Gastroesophageal sphincter (tissue), 3 donors: ENCODE results near the gene TMEM167B.

Experiments
- CTCF ChIP-seq, 4 experiments: fragments of 200-600 bp in 2 of 4; fragments of 450-650 bp in 2 of 4; sonication (generic) in 1 of 4; IDR thresholded peaks; one replicate each; pipeline ENCODE4 v1.5.1; 2017 to 2019; ENCODE audit warnings: antibody characterized with exemption in 4 of 4, mild to moderate bottlenecking in 2 of 4, moderate library complexity in 2 of 4
- EP300 ChIP-seq: sonication (generic); formaldehyde crosslinking; IDR thresholded peaks from one replicate; pipeline ENCODE4 v1.6.1; 2017; ENCODE audit warnings: antibody characterized with exemption, mild to moderate bottlenecking
- POLR2A ChIP-seq, 2 donors: fragments of 450-650 bp; IDR thresholded peaks; one replicate each; pipeline ENCODE4 v1.6.1; 2017; ENCODE audit warnings: antibody characterized with exemption in 2 of 2, mild to moderate bottlenecking in 2 of 2, moderate library complexity in 1 of 2
- POLR2AphosphoS5 ChIP-seq: sonication (generic); formaldehyde crosslinking; IDR thresholded peaks from one replicate; pipeline ENCODE4 v1.6.1; 2017; ENCODE audit warnings: antibody characterized with exemption

- no peak for TF ChIP-seq CTCF (IDR thresholded peaks at IDR 0.05)
- TF ChIP-seq EP300 = no peak
- no peak for TF ChIP-seq POLR2A (IDR thresholded peaks at IDR 0.05)
- no peak for TF ChIP-seq POLR2AphosphoS5
Observed at GRCh38 chr1:109111386-109112055, 21.0 kb downstream of the TMEM167B start.
